Ramos (cell line): ENCODE results near the gene ZEB2.

Source experiments
- in situ Hi-C: fragments of 300-500 bp; cut with MboI; formaldehyde crosslinking; loops from one replicate; pipeline ENCODE4 v1.14.3; 2022; ENCODE audit warnings: low sequenced_read_pairs; ENCODE audit not compliant: unreplicated experiment

Gene ZEB2

DNA sequence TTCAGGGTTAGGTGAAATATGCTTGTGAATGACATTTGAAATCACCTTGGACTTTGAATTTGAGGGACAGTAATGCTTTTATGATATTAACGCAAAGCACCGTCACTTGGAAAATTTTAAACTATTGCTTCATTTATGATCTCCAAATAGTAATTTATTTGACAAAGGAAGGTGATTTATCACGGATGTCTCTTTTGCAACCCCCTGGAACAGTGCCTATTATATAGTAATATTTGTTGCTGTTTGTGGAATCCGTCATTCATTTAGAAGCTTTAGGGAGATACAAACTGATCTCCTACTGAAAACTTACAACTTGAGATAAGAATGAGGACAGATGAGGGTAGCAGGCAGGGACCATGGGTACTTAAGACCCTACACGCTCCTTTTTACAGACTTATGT lies 10.7 kb upstream of the ZEB2 start:
- in situ Hi-C loops, result no loop called here

DNA sequence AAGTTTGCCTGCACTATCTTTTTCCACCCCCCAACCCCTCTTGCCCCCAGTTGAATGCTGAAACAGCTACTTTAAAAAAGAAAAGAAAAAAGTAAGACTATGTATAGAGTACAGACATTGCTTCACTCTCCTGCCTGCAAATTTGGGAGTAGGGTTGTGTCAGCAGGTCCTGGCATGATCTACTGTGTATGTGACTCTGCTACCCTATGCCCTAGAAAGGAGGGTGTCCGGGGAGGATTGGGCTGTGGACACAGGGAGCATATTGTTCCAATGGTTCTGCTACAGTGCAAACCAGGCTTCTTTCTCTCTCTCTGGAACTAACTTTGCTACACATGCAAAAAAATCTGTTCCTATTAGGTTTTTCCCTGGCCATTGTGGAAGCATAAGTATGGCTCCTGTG lies 9.9 kb upstream of the ZEB2 start:
- in situ Hi-C loops, result no loop called here

DNA sequence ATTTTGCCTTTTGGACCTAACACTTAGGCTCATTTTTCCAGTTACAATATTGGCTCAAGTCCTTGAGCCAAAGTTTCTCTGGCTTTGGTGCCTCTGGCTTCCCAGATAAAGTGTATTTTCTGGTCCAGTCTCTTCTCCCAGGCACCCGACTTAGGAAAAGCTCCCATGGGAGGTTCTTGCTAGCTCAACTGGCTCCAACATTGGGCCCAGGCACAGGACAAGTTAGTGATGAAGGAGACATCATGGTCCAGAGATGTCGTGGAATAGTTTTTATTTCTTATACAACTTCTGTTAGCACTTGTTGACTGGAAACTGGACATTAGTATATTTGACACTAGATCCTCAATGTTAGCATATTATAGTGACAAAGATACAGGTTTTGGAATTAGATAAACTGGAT lies 8.2 kb upstream of the ZEB2 start:
- in situ Hi-C loops, result no loop called here

DNA sequence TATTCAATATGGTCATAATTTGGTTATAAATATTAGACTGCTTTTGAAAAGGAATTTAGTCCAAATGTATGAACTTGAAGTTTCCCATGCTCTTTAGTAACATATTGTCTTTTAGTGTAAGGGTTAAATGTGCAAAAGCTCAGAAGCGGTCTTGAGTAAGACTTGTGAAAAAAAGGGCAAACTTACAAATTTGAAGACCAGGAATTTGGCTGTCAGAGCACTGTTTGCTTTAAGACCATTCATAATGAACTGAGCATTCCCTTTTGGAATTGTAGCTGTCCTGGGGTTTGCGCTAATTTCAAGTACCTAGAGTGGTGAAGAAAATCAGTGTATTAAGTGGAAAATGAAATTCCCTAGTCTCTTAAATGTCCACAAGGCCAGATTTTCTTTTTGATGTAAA lies 6.9 kb upstream of the ZEB2 start:
- in situ Hi-C loops, result no loop called here

DNA sequence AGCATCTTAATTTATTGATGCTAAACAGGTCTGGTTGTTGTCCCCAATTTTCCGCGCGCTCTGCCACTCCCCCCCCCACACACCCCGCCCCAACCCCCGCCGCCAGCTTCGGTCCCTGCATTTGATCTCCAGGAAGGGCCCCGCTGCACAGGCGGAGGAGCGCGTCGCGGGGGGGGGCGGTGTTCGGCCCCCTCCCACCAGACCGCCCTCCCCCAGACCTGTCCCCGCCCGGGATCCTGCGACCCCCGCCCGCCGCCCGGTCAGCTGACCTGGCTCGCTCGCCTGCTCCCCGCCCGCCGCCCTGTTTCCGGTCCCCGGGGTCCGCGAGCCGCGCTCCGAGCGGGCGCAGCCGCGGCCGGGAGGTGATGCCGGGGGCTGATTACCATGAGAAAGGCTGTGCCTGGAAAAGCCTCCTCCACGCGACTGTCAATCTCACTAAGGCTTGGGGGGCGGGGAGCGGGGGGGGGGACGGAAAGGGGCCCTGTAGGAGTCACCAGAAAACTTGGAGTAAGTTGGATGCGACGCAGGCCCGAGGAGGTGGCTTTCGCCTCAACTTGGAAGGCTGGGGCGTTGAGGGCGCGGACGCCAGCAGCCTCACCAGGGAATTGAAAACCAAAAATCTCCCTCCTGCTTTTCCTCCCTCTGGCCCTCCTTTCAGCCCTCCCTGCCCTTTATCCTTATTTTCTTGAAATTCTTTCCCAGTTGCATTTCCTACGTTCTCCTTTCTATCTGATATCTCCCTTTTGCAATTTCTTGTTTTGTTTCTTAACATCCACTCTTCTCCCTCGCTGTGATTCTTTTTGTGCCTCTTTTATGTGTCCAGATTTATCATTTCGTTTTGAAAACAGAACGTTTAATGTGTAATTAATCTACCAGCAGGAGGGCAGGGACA lies 4.4 kb upstream of the ZEB2 start:
- in situ Hi-C loops, result no loop called here

DNA sequence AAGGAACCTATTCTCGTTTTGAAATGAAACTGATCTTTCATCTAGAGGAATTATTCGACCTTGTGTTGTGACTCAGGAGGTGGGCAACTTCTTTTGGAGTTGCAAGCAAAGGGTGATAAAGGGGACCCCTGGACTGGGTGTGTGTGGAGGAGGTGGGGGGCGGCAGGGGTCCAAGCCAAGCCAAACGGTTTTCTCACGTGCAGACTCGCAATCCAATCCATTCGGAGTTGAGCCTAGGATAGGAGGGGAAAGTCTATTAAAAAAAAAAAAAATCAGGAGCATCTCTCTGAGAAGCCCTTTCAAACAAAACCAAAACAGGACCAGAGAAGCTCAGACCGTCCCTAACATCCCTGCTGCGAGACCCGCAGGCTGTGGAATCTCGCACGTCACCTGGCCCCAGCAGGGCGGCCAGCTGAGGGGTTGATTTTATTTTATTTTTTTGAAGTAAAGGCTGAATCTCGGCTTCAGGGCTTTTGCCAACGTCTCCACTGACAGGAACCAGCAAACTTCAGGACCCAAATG lies 3.7 kb upstream of the ZEB2 start:
- in situ Hi-C loops, result no loop called here

DNA sequence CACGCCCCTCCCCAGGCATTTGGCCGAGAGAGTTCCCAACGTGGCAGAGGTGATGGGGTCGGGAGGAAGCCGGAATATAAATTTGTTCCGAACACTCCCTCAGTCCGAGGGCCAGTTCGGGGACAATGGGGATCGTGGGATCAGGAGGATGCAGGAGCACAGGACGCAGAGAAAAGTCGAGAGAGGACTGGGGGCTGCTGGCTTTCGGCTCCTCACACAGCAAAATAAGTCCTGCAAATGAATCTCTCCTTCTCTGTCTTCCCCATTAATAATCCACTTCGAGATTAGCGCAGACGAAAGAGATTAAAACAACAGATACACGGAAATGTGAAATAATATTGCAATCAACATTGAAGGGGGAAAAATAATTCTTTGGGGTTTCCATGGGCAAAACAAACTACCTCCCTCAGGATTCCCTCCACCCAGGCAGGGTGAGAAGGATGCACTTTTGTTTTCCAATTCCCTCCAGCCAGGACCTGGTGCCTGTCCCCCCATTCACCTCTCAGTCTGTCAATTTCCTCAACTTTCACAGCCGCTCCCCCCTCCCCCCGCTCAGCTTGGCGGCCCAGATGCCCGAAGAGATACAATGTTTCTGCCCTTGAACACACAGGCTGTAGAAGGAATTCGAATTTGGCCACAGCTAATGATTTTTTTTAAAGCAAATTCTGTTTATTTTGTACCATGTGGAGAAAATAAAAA lies 3.1 kb upstream of the ZEB2 start:
- in situ Hi-C loops, result no loop called here

DNA sequence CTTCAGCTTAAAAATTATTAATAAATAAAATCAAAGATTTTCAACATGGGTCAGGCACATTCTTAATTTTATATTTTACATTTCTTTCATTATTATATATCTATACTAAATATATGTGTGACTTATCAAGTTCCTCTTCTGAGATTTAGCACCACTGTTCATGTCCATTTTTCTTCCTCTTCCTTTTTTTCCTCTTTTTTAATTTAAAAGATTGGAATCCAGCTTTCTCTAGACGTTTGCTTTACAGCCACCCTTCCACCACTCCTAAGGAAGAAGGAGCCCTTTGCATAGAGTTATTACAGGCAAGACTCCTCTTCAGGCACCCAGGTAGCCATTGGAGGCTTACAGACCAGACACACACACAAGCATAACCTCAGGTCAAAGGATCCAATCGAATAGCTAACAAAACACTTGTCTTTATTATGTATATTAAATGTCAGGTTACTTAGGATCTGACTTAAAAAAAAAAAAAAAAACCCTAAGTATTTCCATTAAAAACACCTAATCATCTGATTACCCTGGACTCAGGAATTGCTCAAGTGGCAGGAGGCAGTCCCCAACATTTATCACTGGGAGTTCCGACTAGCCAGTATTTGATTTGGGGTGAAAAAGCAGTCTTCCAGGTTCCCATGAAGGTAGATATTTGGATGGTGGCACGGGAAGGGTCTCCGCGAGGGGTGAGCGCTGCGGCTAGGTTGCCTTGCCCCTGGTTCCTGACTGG lies 2.4 kb upstream of the ZEB2 start:
- in situ Hi-C loops, result no loop called here

DNA sequence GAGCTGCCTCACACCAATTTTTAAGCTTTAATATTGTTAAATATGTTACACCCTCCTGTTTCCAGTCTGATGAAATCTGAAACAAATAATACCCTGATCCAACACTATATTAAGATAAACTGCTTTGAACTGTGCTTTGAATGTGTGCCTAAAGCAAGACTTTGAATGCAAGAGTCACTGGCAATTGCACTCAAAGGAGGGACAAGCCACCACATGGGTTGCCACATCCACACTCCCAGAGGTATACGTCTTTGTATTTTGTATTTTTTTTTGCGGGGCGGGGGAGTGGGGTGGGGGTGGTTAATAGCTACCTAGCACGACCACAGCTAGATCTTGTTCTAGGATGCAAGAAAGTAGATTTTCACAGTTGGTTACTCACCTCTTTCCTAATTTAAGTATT lies 1.8 kb upstream of the ZEB2 start:
- in situ Hi-C loops, result no loop called here

DNA sequence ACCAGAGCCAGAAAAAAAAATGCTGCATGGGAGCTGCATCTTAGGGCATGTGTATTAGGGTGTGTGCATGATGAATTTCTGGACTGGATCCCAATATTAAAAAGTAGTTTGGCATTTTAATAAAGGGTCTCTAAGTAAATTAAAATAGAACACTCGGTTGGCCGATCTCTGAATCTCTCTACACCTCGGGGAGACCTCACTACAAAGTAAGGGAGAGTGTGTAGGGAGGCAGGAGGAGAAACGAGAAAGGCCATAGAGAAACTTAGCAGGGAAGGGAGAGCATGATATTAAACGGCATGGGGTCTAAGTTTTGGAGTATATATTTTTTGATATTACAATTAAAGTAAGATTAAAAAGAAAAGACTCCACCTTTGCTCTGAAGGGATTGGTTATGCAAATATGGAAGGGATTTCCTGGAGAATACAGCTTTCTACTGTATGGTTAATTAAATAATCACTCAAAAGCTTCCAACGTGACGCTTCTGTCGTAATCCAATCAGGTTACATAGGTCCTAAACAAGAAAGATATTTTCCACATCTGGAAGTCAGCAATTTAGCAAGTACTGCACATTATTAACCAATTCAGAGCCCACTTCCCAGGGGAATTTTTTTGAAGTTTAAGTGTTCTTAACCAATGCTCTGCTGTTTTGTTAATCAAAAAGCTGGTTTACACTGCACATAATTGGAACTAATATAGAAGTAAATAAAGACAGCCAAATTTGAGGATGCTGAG lies 1.0 kb upstream of the ZEB2 start:
- in situ Hi-C loops, result no loop called here

DNA sequence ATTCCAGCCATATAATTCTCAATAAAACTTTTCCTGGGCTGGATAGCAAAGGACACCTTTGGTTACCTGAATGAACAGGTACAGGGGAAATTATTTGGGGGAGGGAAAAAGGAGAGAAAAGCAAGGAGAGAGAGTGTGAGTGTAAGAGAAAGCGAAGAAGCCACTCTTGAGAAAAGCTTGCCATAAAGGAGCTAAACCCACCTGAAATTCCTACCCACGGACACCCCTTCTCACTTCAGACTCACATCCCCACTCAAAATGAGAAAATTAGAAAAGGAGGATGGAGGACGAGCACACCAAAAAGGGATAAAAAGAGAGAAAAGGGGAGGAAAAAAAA lies 354 bp downstream of the ZEB2 start:
- in situ Hi-C loops, result no loop called here

DNA sequence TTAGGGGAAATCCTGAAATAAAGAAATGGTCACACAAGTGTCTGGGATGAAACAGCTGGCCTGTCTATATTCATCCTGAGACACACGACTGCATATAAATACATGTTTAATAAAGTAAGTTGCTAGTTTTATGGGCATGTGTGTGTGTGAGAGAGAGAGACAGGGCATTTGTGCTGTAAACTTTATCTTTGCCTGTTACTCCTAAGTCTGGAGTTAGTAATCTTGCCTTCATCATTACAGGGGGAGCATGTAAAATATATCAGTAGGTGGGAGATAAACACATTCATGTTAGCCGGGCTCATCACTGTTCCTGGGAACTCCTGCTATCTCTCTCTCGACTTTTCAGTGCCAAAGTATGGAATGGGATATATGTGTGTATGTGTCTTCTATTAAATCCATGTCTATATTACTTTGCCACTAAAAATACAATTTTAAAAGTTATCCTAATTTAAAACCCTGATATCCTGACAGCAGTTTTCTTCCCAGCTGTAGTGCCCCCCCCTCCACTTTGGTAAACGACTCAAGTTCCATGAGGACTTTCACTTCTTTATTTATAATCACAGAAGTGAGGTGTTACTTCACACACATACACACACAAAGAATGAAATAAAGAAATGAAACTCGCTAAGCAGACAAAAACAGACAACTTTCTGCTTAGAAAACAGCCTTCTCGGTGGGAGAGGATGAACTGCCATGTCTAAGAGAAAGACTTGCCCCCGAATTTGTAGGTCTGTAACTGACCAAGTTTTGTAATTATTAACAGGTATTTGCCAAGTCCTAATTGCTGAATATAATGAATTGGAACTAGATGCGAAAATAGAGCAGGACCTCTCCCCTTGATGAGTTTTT lies 947 bp downstream of the ZEB2 start:
- in situ Hi-C loops, result no loop called here

DNA sequence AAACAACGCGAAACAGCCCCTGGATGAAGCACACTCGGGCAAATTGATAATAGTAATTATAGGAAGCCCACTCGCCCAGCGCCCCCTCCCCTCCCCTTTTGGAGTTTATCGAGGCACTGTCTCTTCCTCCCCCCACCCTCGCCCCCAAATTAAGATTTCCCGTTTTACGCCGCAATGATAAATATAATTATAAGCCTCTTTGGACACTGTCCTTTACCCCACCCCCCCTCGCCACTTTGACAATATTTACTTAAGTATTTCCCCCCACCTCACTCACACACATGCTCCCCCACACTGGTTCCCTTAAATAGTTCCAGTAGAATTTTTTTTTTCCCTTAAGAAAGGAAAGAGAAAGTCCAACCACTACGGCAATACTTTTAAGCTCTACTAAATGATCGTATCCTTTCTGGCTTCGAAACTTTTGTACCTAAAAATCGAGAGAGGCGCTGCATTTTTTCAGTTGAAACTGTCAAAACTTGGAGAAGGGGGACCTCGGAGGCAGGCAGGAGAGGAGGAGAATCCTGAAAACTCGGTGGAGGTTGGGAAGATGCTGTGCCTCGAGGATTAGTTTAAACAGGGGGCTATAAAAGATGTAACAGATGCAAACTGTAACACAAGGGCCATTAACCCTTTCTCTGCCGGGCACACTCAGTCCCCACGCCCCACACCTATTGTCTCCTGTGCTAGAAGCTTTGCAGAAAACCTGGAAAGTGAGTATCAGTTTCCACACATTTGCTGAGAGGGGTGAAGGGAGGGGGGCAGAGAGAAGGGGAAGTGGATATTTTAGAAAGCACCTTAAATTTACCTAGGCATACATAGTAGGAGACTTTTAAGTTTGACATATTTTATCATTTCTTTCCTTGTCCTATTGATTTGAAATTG lies 1.8 kb downstream of the ZEB2 start:
- in situ Hi-C loops, result no loop called here

DNA sequence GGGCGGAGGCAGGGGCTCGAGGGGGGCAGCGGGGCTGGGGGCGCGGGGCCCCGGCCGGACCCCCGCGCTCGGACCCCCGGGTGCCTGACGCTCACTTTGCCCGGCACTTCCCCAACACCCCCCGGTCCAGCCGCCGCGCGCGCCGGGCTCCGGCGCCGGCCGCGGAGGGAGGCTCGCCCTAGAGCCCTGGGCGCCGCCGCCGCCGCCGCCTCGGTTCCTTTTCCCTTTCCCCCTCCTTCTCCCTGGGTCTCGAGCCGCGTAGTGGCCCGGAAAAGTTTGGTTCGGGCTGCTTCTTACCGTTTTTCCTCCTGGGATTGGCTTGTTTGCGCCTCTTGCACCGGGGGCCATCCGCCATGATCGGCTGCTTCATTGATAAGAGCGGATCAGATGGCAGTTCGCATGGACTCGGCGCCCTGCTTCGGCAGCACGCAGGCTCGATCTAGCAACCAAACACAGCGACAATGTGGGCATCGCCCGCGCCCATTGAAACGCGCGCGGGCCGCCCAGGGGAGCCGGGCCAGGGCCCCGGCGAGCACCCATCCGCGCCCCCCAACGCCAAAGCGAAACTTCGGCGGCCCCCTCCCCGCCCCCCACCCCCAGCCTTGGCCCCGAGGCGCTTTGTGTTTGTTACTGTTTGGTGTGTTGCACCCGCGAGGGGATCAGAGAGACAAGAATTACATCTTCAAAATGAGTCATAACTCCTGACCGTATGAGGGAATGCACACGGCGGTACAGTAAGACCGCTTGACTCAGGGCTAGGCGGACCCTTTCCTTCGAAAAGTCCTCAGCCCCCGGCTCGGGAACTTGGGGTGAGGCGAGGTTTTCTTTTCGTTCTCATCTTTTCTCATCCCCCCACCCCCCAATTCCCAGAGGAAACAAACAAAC lies 2.7 kb downstream of the ZEB2 start:
- in situ Hi-C loops, result no loop called here

DNA sequence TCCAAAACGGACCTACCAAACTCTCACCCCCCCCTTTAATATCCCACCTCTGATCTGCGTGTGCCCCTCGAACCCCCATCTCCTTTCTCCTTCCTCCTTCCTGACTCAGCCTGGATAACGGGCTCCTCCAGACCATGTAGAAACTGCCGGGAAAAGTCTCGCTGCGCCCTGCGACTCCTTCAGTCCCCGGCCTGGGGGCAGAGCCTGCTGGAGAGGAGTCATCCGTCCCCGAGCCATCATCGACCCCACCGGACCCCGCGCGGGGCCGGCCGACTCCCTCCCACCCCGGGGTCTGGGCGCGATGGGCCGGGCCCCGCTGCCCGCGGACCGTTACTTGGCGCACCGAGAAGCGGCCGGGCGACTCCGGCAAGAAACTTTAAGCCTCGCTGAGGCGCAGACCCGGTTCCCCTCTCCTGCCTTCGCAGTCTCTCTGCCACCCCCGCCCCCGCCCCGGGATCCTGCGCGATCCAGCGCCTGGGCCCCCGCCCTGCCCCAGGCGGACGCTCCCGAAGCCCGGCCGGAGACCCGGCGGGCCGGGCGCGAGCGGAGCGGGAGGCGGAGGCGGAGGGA lies 3.4 kb downstream of the ZEB2 start:
- in situ Hi-C loops, result no loop called here

DNA sequence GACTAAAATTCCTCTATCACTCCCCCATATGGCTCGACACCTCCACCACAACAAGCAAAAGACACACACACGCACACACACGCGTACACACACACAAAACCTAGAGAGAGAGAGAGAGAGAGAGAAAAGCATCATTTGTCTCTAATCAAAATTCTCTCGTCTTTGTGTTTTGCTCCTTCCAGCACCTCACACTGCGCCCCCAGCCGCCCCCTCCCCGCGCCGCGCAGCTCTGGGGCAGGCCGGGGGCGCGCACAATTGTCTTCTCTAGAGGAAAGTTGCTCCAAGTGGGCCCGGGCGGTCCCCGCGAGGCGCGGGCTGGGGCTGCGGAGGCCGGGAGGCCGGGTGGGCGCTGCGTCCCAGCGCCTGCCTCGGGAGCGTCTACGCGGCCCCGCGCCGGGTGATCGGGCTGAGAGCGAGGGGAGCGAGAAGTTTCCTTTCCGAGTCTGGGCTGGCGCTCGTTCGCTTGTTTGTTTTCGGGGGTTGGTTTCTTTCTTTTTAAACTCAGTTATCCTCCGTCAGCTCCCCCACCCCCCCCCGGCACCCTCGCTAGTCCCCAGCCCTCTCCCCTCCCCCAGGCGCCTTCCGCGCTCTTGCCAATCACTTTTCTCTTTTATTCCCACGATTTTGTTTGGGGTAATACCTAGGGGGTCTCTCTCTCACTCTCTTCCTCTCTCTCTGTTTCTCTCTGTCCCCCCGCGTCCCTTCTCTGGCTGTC lies 4.1 kb downstream of the ZEB2 start:
- in situ Hi-C loops, result no loop called here
